Activated CD4-positive, alpha-beta T cell treated with anti-CD3 and anti-CD28 coated beads, Interleukin-2, amount 50 U/mL, for 16 hours (primary cell): ENCODE results near the gene IFI27L2.
A peak's percentile ranks its signal among the peaks of the same experiment; 100 is the strongest.

ENCODE experiments used
- DNase-seq: peaks from one replicate; pipeline ENCODE4 v3.0.0-alpha.2; 2020

IFI27L2 gene

DNA sequence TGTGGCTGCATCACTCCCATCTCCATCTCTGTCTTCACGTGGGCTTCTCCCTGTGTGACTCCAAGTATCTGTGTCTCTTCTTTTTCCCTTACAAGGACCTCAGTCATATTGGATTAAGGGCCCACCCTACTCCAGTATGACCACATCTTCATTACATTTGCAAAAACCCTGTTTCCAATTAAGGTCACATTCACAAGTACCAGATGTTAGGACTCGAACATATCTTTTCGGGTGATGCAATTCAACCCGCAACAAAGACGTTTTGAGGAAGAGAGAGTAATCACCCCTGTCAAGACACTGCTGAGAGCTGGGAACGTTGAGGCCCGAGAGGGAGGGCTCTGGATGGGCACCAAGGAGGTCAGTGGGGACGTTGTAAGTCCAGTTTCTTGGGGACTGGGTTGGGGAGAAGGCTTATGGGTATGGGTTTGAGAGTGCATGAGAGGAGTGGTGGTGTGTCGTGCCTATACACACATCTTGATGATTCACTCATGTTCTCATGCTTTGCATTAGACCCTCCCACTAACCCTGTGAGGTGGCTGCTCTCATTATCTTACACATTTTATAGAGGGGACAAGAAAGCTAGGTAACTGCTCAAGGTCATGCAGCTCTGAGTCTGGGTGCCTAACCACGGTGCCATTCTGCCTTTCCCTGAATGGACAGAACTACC is 30.9 kb downstream of the IFI27L2 start:
- DNase-seq, result no peak

DNA sequence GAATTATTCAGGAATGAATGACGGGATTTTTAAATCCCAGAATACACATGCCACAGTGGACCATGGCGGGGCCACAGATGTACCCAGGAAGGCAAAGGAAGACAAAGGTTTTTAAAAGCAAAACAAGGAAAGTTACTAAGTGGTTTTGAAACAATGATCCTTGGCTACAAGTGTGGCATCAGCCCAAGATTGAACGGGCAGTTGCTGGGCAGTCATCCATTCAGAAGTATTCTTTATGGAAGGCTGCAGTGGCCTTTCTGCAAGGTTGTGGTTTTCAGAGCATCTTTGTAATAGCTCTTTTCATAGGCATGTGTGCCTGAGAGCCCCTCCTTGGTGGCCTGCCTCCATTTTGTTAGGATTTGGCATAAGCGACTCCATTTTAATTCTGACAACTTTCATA is 32.3 kb downstream of the IFI27L2 start:
- DNase-seq, result no peak

DNA sequence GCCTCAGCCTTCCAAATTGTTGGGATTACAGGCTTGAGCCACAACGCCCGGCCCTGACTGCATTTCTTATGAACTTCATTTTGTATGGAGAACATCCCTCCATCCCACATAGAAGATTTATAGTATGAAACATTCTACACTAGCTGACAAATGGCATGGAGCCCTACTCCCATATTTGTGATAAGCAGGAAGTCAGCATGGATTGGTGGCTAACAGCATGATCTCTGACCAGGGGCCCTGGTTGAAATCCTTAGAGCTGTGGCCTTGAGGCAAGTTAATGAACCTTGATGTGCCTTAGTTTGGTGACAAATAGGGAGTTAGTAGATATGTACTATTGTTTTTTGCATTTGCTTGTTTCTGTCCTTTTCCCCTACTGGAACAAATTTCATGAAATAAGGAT is 36.0 kb downstream of the IFI27L2 start:
- no peak for DNase-seq

DNA sequence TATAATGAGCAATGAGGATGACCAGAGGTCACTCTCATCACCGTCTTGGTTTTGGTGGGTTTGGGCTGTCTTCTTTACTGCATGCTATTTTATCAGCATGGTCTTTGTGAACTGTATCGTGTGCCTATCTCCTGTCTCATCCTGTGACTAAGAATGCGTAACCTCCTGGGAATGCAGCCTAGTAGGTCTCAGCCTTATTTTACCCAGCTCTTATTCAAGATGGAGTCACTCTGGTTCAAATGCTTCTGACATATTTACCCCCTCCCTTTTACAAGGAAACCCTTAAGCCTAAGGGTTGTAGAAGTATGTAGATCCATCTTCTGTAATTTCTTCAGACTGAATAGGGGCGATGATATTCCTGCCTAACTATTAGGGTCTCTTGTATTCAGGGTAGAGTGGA is 39.9 kb downstream of the IFI27L2 start:
- DNase-seq, result no peak

DNA sequence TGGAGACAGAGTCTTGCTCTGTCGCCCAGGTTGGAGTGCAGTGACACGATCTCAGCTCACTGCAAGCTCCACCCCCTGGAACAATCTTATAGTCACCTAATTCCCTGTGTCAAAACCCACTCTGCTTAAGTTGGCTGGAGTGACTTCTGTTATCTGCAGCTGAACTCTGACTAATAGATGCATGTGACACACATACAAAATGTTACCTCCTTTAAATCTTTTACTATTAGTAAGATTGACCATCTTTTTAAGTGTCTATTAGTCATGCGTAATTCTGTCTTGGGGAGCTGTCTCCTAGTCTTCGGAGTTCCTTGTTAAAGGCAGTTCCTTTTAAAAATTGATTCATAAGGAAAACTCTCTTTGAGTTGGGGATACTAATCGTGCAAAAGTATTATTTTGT is 40.9 kb downstream of the IFI27L2 start:
- DNase-seq, result no peak

DNA sequence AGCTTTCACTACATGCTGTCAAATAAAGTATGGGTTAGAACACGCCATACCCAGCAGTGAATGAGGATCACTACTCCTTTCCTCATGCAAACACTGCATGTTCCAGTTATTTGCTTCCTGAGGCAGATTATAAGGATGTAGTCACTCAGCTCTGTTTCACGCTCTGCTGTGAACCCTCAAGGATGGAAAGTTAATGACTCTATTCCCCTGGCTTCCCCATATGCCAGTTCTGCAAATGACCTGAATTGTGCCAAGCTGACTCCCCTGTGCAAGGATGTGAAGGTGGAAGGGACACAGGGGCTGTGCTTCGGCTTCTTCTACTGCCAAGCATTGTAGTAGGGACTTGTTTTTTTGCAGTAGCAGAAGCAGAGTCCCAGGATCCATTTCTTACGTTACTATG is 41.5 kb downstream of the IFI27L2 start:
- no peak for DNase-seq

DNA sequence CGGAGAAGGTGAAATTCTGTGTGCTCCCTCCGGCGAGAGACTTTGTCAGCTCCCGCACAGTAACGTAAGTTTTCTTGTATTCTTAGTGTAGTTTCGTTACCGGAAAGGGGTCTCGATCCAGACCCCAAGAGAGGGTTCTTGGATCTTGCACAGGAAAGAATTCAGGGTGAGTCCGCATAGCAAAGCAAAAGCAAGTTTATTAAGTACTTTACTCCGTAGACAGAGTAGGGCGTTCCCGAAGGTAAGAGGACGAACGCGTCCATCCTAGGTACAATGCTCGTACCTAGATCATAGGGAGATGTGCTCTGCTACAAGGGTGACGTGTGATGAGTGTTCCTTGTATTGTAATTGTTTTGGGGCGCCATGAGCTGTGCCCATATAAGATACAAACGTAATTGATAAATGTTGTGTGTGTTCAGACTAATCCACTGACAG is 48.0 kb downstream of the IFI27L2 start:
- peak; percentile 5 for DNase-seq

DNA sequence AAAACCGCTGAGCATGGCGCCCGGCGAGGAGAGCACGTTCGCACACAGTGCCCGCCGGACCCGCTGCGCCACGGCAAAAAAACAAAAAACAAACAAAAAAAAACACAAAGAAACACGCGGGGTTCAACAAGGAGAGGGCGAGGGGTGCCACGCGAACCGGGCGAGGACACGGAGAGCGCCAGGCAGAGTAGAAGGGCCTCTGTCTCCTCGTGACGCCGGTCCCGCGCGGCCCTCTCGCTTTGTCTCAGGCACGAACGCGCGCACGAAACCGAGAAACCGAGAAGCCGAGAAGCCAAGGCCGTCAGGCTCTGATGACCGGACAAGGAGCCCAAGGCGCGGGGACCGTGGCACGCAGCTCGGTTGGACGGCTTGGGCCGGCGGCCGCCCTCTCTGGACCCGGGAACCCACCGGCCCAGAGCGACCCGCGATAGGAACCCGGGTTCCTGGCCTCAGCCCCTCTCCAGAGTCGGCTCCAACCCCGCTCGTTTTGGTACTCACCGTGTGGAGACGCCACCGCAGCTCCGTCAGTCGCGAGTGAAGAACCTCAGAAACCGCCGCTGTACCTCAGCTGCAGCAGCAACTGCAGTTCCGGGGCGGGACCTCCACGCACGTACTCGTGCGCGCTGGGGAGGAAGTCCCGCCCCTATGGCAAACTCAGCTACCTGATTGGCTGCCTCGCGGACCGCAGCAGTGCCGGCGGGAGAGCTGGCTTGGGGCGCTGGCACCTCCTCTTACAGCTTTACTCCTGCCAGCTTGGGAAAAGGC is 48.6 kb downstream of the IFI27L2 start, which contains the start of the genes DDX24 and IFI27L1:
Gene DDX24, minus strand, starts transcription at position 582 of the 765 bp plus-strand sequence. CDS start 1,460 bp downstream, outside the sequence.
Gene IFI27L1, plus strand, starts transcription at position 690 of the 765 bp plus-strand sequence. CDS start 15,628 bp downstream, outside the sequence.
- DNase-seq, result peak; percentile 97

DNA sequence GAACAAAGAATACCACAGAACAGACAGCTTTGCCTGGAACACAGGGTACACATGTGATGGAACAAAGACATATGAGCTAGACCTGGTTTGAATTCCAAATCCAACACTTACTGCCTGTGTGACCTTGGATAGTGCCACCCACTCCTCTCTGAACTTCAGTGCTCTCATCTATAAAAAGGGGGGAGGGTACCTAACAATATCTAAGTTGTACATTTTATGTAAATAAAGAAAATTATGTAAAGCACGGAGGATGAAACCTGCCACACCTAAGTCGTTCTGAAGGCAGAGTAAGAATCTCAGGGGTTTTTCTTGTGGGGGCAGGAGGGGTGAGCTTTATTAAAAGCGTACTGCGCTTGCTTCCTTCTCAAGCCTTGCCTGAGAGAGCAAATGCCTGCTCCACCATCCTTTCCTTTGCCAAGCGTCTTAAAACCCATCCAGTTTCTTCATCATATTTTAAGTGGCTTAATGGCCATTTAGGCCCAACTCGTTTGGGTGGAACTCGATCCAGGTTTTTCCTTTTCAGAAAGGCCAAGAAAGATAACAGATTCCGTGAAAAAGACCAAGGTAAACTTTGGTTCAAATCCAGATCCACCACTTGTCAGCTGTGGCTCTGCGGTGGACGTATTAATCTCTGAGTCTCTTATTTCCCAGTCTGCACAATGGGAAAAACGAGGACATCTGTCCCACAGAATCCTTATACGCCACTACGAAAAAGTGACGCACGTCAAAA is 49.3 kb downstream of the IFI27L2 start:
- no peak for DNase-seq

DNA sequence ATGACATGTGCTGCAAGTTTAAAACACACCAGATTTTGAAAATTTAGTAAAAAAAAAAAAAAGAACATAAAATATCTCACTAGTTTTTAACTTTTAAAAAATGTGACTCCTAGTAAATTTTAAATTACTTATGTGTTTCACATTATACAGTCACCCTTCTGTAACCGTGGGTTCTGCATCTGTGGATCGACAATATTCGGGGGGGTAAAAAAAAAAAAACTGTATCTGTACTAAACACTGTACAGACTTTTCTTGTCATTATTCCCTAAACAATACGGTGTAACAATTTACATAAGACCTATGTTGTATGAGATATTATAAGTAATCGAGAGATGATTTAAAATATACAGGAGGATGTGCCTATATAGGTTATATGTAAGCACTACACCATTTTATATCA is 51.6 kb downstream of the IFI27L2 start:
- DNase-seq, result no peak
